ENCODE measurements around the gene RNF166. TPM values are rescaled to one million over a fixed set of nuclear protein-coding genes. Genes with fewer than 3 reads are reported as not detected.

The RNF166 gene
- total and polyA plus RNA-seq, 4 donors, result 6.5 to 9.1 (median 7.6) TPM

- TF ChIP-seq YY1 (IDR thresholded peaks at IDR 0.05) (no peak), SP1 (IDR thresholded peaks at IDR 0.05) (no peak), JUND (IDR thresholded peaks at IDR 0.05) (no peak), RAD21 (IDR thresholded peaks at IDR 0.05) (peak in 1 of 2 donors; percentile 80)
- TF ChIP-seq, protein P1, sequence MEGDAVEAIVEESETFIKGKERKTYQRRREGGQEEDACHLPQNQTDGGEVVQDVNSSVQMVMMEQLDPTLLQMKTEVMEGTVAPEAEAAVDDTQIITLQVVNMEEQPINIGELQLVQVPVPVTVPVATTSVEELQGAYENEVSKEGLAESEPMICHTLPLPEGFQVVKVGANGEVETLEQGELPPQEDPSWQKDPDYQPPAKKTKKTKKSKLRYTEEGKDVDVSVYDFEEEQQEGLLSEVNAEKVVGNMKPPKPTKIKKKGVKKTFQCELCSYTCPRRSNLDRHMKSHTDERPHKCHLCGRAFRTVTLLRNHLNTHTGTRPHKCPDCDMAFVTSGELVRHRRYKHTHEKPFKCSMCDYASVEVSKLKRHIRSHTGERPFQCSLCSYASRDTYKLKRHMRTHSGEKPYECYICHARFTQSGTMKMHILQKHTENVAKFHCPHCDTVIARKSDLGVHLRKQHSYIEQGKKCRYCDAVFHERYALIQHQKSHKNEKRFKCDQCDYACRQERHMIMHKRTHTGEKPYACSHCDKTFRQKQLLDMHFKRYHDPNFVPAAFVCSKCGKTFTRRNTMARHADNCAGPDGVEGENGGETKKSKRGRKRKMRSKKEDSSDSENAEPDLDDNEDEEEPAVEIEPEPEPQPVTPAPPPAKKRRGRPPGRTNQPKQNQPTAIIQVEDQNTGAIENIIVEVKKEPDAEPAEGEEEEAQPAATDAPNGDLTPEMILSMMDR (IDR thresholded peaks at IDR 0.05; ENCODE audit: low read depth, low read length, missing input control), result peak; percentile 90
- Histone ChIP-seq H3K27ac (ENCODE audit: low read depth in 1 of 2, low read length in 2 of 2) (no peak overlapping the region), H3K4me3 (ENCODE audit: low read depth in 1 of 3, low read length in 3 of 3) (no peak overlapping the region), H3K9me3 (ENCODE audit: control insufficient read depth in 4 of 4, low read length in 3 of 4) (no peaks in the 10 kb centered on the region), H3K9ac (ENCODE audit: low read depth in 1 of 2, low read length in 2 of 2) (no peak overlapping the region), H3K4me1 (ENCODE audit: control insufficient read depth in 4 of 4, insufficient read depth in 4 of 4, low read length in 3 of 4) (peaks cover 0 to 2% (median under 1%) of the 10 kb centered on the region in 4 donors), H3K36me3 (ENCODE audit: control insufficient read depth in 4 of 4, insufficient read depth in 3 of 4, low read depth in 1 of 4, low read length in 3 of 4) (peaks cover 4 to 49% (median 19%) of the 10 kb centered on the region in 4 donors), H3K27me3 (ENCODE audit: control insufficient read depth in 4 of 4, insufficient read depth in 4 of 4, low read length in 3 of 4) (no peaks in the 10 kb centered on the region)
- peak; percentile 82 for DNase-seq (ENCODE audit: low spot score)
- WGBS, result 45% methylated on average over 54 of the region's 54 CpGs
Measured at GRCh38 chr16:88737298-88738150, 31.3 kb upstream of the RNF166 start.

- H3K9me3 ChIP-seq (ENCODE audit: control insufficient read depth in 4 of 4, low read length in 3 of 4), result no peaks in the 10 kb centered on the region
- no peak overlapping the region for H3K9ac ChIP-seq (ENCODE audit: low read depth in 1 of 2, low read length in 2 of 2)
- 98% methylated on average over 21 of the region's 21 CpGs for WGBS
- peaks cover 0 to 2% (median under 1%) of the 10 kb centered on the region in 4 donors for H3K4me1 ChIP-seq (ENCODE audit: control insufficient read depth in 4 of 4, insufficient read depth in 4 of 4, low read length in 3 of 4)
- TF ChIP-seq JUND (IDR thresholded peaks at IDR 0.05) (no peak), TAF1 (conservative IDR thresholded peaks at IDR 0.05) (no peak), YY1 (IDR thresholded peaks at IDR 0.05) (no peak), GABPA (IDR thresholded peaks at IDR 0.05 in 1 of 2, conservative IDR thresholded peaks at IDR 0.05 in 1 of 2) (no peak), FOXA1 (IDR thresholded peaks at IDR 0.05) (no peak), MAX (IDR thresholded peaks at IDR 0.05) (no peak), NR2F2 (IDR thresholded peaks at IDR 0.05) (no peak), HNF4A (conservative IDR thresholded peaks at IDR 0.05) (no peak), ZBTB33 (IDR thresholded peaks at IDR 0.05) (no peak), FOXA2 (IDR thresholded peaks at IDR 0.05) (no peak), HNF4G (IDR thresholded peaks at IDR 0.05) (no peak), SP1 (IDR thresholded peaks at IDR 0.05) (no peak), RAD21 (IDR thresholded peaks at IDR 0.05) (no peak), EGR1 (IDR thresholded peaks at IDR 0.05; ENCODE audit: low read depth in 2 of 2) (no peak), RXRA (IDR thresholded peaks at IDR 0.05) (no peak)
- TF ChIP-seq, protein P1 (IDR thresholded peaks at IDR 0.05; ENCODE audit: low read depth, low read length, missing input control), result no peak
- TF ChIP-seq, protein P2, sequence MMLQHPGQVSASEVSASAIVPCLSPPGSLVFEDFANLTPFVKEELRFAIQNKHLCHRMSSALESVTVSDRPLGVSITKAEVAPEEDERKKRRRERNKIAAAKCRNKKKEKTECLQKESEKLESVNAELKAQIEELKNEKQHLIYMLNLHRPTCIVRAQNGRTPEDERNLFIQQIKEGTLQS (IDR thresholded peaks at IDR 0.05), result no peak
- TF ChIP-seq, protein P3, sequence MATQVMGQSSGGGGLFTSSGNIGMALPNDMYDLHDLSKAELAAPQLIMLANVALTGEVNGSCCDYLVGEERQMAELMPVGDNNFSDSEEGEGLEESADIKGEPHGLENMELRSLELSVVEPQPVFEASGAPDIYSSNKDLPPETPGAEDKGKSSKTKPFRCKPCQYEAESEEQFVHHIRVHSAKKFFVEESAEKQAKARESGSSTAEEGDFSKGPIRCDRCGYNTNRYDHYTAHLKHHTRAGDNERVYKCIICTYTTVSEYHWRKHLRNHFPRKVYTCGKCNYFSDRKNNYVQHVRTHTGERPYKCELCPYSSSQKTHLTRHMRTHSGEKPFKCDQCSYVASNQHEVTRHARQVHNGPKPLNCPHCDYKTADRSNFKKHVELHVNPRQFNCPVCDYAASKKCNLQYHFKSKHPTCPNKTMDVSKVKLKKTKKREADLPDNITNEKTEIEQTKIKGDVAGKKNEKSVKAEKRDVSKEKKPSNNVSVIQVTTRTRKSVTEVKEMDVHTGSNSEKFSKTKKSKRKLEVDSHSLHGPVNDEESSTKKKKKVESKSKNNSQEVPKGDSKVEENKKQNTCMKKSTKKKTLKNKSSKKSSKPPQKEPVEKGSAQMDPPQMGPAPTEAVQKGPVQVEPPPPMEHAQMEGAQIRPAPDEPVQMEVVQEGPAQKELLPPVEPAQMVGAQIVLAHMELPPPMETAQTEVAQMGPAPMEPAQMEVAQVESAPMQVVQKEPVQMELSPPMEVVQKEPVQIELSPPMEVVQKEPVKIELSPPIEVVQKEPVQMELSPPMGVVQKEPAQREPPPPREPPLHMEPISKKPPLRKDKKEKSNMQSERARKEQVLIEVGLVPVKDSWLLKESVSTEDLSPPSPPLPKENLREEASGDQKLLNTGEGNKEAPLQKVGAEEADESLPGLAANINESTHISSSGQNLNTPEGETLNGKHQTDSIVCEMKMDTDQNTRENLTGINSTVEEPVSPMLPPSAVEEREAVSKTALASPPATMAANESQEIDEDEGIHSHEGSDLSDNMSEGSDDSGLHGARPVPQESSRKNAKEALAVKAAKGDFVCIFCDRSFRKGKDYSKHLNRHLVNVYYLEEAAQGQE (IDR thresholded peaks at IDR 0.05), result no peak
- DNase-seq (ENCODE audit: low spot score), result no peak
- H3K36me3 ChIP-seq (ENCODE audit: control insufficient read depth in 4 of 4, insufficient read depth in 3 of 4, low read depth in 1 of 4, low read length in 3 of 4), result peaks cover 4 to 51% (median 21%) of the 10 kb centered on the region in 4 donors
- no peaks in the 10 kb centered on the region for H3K27me3 ChIP-seq (ENCODE audit: control insufficient read depth in 4 of 4, insufficient read depth in 4 of 4, low read length in 3 of 4)
- H3K27ac ChIP-seq (ENCODE audit: low read depth in 1 of 2, low read length in 2 of 2), result no peak overlapping the region
- H3K4me3 ChIP-seq (ENCODE audit: low read depth in 1 of 3, low read length in 3 of 3), result no peak overlapping the region
Measured at GRCh38 chr16:88736496-88736895, 30.3 kb upstream of the RNF166 start.
